Measurements from ENCODE around the gene ACVR1B.

GRCh38 chr12:51922146-51922545 is 29.4 kb upstream of the ACVR1B start:
- TF ChIP-seq CTCF (conservative IDR thresholded peaks at IDR 0.05; ENCODE audit: low read depth in 2 of 2), result no peak
- no peak for TF ChIP-seq EZH2phosphoT487 (IDR thresholded peaks at IDR 0.05; ENCODE audit: unreplicated experiment)
- no peak for TF ChIP-seq REST (IDR thresholded peaks at IDR 0.05; ENCODE audit: unreplicated experiment)
- no peak for TF ChIP-seq POLR2AphosphoS5 (IDR thresholded peaks at IDR 0.05; ENCODE audit: low read depth)
- TF ChIP-seq EZH2 (IDR thresholded peaks at IDR 0.05; ENCODE audit: low read depth, unreplicated experiment), result no peak
- TF ChIP-seq JUNB (IDR thresholded peaks at IDR 0.05; ENCODE audit: unreplicated experiment), result no peak
- no peak for TF ChIP-seq ZNF462 (CRISPR knock-in tag; IDR thresholded peaks at IDR 0.05)
- TF ChIP-seq CREB1 (CRISPR knock-in tag; IDR thresholded peaks at IDR 0.05; ENCODE audit: low read depth), result no peak
- TF ChIP-seq NANOG (IDR thresholded peaks at IDR 0.05; ENCODE audit: borderline replicate concordance), result no peak
- TF ChIP-seq STAT1 (IDR thresholded peaks at IDR 0.05; ENCODE audit: unreplicated experiment), result no peak
- TF ChIP-seq ETS1 (IDR thresholded peaks at IDR 0.05), result no peak
- no peak for TF ChIP-seq ZNF114 (CRISPR knock-in tag; IDR thresholded peaks at IDR 0.05)
- TF ChIP-seq ZNF331 (CRISPR knock-in tag; IDR thresholded peaks at IDR 0.05; ENCODE audit: low read depth), result no peak

Data from GM23338 (cell line).